ENCODE data around the gene DIAPH3.

DIAPH3 gene

DNA sequence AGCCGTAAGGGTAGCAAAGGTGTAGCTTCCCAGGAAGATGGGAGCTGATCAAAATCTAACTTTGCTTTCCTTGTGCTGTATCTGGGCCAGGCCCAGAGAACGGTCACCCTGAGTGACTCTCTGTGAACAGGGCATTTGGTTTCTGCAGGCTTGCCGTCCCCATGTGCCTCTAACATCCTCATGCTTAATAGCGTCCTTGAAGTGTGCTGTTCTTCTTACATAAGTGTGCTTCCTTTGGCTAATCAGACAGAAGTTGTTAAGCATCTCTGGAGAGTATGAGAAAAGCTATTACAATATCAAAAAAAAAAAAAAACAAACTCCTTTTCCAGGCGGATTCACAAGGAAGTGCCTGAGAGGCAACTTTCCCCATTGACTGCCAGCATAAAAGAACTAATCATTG, 503.7 kb downstream of the DIAPH3 start:
- no peak for DNase-seq

DNA sequence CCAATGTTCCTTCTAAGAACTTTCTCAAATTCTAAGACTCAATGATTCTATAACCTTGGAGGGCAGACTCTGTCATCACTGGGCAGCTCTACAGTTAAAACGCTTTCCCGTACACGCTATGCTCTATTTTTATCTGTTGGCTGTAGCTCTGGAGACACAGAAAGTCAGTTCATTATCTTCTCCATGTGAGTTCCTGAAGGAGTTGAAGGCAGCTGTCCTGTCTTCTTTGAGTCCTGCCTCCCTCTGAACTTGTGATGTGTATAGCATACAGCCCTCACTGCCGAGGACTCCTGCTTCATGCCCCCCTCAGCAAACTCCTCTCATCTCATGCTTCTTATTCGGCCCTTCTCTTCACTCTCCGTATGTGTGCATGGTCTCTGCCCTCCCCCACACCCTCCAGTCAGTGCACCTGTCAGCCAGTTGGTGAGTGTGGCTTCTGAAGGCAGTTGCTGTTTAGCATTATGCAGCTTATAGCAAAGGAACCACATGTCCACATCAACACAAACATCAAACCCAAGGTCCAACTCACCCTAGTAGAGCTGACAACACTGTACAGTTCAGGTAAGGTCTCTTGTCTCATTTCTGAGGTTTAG, 504.9 kb downstream of the DIAPH3 start:
- DNase-seq, result no peak

DNA sequence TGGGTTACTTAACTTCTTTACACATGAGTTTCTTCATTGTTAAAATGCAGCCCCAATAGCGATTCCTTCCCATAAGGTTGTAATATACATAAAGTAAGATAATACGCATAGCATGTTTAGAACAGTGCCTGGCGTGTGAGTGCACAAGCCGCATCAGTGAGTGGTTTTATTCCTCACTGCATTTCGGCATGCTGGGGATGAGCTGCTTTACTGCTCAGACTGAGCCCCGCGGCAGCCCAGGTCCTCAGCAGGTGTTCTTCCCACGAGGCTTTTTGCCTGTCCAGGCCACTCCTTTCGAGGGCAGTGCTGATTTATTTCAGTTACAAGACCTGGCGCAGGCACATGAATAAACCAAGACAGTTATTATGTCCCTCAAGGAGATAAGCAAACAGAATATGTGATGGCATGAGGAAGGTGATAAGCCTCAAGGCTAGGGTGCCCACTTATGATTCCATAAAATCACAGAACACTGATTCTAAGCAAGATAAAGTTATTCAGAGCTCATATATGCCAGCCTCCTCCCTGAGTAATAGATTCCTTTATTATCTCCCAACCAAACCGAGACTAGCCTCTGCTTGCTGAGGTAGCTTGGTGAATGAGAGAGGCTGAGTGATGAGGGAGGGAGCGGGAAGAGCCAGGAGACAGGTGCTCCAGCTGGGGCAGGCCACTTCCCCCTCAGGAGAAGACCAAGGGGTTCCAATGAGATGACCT, 505.5 kb downstream of the DIAPH3 start:
- DNase-seq, result no peak

DNA sequence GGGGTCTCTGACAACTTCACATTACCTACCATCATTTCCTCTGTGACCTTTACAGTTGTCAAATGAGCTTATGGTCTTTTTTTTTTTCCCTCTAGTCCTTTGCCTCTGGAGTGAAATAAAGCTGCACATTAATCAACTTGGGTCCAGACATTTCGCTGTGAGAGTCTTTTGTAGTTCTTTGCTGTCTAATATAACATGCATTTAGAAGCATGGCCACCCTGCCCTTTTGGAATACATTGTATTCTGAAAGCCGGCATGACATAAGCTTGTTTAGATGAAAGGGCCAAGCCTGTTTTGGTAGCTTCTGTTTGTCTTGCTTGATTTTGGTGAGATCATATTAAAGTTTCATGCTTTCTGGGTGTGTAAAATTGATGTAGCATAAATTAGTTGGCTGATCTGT, 509.8 kb downstream of the DIAPH3 start:
- no peak for DNase-seq

DNA sequence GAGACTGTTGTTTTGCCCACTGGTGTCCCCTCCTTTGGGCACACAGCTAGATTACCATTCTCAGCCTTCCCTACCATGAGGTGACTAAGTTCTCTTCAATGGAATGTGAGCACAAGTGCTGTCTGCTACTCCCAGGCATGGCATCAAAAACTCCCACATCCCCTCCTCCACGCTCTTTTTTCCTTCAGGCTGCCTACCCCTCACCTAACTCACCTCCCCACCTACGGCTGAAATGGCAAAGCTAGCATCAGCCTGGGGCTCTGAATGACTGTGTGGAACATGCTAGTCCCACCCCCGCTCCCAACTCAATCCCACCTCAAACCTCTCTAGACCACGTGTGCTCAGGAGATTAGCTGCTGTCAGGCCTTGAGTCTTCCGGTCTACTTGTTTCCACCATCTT, 512.2 kb downstream of the DIAPH3 start:
- no peak for DNase-seq

DNA sequence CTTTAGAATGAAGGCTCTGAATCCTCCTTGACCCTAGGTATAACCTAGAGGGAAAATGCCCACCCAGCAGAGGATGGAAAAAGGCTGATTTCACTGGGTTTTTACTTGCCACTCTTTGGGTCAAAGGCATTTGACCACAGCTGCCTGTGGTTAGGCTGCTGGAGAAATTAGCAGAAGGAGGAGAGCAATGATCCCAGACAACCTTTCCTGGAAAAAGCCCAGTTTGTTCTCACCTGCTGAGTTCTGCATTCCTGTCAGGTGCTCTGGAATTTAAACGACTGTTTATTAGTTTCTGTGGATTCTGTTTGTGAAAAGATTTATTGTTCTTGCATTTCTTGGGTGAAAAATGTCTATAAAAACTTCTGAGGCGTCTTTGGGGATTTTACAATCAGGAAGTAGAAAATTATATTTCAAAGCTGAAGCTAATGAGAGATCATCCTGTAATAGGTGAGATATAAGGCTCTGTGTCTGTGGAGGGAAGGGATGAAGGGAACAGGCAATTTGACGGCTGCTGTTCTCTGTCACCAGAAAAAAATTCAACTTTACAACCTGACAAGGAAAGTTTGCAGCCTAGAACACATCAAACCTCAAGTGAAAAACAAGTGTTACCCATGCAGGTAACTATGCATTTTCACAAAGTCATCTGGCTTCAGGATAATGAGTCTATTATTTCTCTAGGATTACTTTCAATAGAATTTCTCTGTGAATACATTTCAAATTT, 519.7 kb downstream of the DIAPH3 start:
- no peak for DNase-seq

DNA sequence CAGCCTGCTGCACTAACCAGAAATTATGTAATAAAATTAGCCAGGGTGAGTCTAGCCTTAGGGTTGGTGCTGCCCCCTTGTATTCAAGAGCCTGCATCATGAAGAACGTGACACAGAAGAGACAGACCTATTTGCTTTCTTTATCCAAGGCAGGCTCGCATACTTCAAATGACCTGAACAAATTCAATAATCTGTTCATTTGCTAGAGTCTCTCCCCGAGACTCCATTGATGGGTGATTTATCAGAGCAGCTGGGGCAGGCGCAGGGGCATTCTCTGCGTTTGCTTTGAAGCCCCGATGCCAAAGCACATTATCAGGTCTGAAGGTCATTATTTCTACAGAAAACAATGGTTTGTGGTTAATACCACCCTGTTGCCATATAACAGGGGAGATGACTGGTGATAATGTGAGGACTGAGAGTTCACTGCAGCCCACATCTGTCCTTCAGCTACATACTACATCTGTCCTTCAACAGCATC, 520.3 kb downstream of the DIAPH3 start:
- DNase-seq, result no peak

DNA sequence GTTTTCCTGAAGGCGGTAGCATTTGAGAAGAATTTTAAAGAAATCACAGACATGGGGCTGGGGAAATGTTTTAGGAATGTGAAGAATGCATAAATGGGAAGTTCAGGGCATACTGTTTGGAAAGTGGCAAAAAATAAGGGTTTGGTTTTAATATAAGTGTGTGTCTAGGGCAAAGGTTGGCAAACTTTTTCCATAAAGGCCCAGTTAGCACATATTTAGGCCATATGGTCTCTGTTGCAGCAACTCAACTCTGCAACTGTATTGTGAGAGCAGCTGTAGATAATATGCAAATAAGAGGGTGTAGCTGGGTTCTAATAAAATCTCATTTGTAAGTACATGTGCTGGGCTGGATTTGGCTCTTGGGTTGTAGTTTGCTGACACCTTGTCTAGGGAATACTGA, 521.9 kb downstream of the DIAPH3 start:
- DNase-seq, result no peak

DNA sequence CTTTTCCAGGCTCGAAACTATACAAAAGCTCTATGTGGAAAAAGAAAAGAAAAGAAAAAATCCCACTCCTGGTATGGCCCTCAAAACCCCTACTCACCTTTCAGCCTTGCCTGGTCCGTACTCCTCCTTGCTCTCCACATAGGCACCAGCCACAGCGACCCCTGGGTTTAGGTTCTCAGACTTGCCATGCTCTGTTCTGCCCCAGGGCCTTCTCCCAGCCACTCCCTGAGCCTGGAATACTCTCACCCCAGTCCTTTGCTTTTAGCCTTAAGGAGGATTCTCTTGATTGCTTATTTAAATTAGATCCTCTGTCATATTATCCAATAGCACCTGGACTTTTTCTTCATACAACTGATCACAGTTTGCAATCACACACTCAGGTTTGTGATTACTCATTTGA, 522.5 kb downstream of the DIAPH3 start:
- no peak for DNase-seq

DNA sequence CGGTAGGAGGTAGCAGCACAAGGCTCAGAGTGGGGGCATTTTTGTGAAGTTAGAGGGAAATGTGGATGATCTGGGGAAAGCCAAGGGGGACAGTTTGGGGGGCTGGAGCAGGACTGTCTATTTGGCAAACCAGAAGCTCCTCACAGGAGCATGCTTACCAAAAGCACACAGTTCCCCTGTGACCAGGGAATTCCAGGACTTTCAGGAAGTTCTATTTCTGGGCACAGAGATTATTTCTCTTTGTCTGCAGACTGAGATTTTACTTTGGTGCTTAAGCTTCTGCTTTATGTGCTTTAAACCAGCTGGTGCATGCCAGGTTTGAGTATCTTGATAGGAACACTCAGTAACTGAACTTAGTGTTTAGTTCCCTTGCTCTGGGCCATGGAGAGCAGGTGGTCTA, 525.3 kb downstream of the DIAPH3 start:
- DNase-seq, result no peak

DNA sequence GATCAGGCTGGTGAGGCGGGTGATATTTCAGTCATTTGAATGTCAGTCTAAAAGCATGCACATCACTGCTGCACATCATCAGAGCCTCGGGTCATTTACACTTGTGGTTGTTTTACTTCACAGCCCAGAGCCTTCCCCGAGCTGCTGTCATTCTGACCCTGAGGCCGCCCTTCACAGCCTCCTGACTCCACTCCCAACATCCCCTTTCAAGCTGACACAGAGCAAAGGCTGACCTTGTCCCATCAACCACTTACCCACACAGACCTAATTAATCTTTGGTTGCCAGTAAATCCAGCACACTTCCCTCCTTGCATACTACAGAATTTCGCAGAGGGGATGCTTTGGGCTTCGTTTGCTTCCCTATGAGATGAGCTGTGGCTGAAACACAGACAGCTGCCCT, 528.1 kb downstream of the DIAPH3 start:
- no peak for DNase-seq

DNA sequence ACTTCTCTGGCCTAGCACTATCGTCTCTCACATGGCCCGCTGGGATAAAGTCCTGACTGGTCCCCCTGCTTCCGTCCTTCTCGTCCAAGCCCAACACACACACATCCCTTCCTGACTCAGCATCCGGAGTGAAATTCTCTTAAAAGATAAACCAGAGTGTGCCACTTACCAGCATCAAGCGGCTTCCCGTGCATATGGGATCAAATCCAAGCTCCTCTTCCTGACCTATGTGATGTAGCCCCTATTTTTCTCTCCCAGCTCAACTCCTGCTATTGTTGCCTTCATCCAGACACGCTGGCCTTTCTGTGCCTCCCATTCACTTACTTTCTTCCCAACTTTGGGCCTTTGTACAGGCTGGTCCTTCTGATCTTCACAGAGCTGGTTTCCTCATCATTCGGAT, 530.4 kb downstream of the DIAPH3 start:
- DNase-seq, result no peak

DNA sequence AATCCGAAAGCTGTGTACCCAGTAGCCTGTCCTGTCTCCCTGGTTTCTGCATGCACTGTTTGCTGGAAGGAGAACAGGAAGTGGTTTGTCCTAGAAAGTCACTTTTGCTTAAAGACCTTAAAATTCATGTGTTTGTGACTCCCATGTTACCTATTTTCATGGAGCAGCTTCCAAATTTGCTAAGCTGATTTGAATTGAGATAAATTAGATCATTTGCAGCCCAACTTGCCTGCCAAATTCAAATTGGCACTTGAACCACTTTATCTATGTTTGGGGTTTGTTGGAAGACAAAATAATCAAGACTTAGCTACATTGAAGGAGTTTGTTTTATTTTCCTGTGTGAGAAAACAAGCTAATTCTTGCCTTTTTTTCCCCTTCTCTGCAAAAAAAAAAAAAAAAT, 532.5 kb downstream of the DIAPH3 start:
- DNase-seq, result no peak

DNA sequence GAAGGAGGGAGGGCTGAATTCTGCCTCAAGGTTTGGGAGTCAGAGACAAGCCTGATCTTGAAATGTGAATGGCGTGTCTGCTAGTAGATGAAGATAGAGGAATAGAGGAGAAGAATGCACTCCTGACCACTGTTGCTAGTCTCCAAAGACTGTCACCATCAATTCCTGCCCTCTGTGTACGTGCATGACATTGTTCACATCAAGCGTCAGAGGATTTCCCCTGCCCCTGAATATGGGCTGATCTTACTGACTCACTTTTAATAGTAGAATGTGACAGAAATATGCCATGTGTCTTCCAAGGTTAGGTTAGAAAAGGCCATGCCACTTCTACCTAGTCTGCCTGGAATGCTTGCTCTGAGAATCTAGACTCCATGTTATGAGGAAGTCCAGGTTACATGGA, 538.6 kb downstream of the DIAPH3 start:
- DNase-seq, result no peak

DNA sequence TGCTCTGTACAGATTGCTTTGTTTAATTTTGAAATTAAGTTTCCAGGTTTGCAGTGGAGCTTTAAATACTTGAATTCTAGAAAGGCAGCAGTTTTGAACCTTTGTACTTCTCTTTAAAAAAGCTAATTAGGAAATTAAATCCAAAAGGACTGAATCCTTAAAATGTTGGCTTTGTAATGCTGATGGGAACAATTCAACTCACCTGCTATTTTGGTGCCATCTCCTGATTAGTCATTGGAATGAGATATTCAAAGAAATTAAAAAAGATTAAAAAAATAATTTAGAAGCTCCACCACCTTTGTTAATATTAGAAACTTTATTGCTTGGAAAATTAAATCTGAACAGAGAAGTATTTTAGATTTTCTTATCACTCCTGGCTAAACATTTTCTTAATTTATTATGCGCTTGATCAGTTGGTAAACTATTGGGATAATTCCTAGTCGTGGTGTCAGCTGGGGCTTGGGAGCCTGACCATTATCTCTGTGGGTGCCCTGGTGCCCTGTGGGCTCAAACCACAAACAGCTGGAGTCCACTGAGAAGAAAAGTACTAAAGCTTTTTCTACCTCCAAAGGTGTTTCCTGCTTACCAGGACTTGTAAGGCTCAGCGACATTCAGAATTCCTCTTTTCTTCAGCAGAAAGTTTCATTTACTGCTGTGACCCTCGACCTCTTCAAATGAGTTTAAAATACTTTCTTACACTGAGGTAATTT, 540.4 kb downstream of the DIAPH3 start:
- no peak for DNase-seq

DNA sequence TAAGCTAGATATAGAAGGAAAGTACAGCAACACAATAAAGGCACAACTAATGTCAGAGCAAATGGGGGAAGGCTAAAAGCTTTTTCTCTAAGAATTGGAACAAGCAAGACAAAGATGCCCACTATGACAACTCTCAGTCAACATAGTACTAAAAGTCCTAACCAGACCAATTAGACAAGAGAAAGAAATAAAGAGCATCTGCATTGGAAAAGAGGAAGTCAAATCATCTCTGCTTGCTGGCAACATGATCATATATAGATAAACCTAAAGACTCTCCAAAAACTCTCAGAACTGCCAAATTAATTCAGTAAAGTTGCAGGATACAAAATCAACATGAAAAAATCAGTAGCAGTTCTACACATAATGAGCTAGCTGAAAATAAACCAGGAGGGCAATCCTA, 542.0 kb downstream of the DIAPH3 start:
- no peak for DNase-seq
